Measurements from ENCODE around the gene OR51B2. TPM values are rescaled to one million over a fixed set of nuclear protein-coding genes. Genes with fewer than 3 reads are reported as not detected.
"Not testable (repeated sequence)": the region's sequence is repeated elsewhere in the genome, so short reads cannot be mapped to it uniquely, and the experiment has no call there.

Gene OR51B2
- total and polyA plus RNA-seq, 5 experiments from 2014 or later, result not detected

DNA sequence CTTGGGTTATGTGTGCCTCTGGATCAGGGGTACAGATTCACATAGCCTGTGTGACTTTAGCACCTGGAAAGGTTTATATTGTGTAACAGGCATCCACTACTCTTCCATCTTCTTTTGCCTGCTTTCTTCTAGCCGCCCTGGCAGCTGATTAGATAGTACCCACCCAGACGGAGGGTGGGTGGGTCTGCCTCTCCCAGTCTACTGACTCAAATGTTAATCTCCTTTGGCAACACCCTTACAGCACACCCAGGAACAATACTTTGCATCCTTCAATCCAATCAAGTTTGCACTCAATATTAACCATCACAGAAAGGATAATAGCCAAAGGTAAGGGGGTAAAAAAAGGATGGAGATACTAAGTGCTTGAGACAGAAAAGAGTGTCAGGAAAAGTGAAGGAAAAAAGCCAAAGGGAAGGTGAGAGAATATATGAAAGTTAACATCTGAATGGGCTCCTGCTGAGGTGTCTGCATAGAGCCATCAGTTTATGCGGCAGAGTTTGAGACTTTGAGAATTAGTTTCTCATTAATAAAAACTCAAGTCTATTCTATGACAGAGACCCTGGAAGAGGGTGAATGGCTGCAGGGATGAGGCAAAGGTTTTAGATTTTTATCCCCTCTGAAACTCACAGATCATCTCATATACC is 24.6 kb upstream of the OR51B2 start:
- Mint-ChIP-seq H3K4me1 (no peaks in the 10 kb centered on the region), H3K36me3 (no peaks in the 10 kb centered on the region), H3K27ac (no peak overlapping the region), H3K4me3 (no peak overlapping the region), H3K27me3 (peaks cover 1 to 34% (median 9%) of the 10 kb centered on the region in 5 donors), H3K9me3 (no peaks in the 10 kb centered on the region)
- ATAC-seq (no peak), DNase-seq (no peak)
- POLR2A ChIA-PET, result no interaction called here

DNA sequence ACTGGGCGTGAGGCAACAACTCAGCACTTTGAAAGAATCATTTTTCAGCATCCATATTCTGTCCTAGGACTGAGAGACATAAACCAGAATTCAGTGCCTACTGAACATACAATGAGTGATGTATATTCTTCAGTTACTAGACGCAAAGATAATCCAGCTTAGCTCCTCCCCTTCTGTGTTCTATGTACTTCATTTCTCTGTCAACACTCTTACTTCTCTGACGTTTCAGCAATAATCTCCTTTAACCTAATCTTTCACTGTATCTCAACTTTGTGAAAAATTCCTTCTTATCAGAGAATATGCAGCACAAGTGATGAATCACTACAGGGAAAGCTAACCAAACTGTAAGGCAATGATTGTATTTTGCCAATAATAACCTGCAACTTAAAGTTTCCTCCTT is 21.7 kb upstream of the OR51B2 start:
- Mint-ChIP-seq H3K4me3 (no peak overlapping the region), H3K27ac (no peak overlapping the region), H3K36me3 (peaks cover 0 to 3% (median 0%) of the 10 kb centered on the region in 3 donors), H3K27me3 (peaks cover 4 to 21% (median 8%) of the 10 kb centered on the region in 5 donors), H3K9me3 (no peaks in the 10 kb centered on the region), H3K4me1 (no peaks in the 10 kb centered on the region)
- no peak for DNase-seq
- no peak for ATAC-seq
- POLR2A ChIA-PET, result interaction anchor here (0.9 kb wide), 1 partner anchor 25 kb away, joined by 5 read pairs; no protein-coding TSS in a partner anchor

DNA sequence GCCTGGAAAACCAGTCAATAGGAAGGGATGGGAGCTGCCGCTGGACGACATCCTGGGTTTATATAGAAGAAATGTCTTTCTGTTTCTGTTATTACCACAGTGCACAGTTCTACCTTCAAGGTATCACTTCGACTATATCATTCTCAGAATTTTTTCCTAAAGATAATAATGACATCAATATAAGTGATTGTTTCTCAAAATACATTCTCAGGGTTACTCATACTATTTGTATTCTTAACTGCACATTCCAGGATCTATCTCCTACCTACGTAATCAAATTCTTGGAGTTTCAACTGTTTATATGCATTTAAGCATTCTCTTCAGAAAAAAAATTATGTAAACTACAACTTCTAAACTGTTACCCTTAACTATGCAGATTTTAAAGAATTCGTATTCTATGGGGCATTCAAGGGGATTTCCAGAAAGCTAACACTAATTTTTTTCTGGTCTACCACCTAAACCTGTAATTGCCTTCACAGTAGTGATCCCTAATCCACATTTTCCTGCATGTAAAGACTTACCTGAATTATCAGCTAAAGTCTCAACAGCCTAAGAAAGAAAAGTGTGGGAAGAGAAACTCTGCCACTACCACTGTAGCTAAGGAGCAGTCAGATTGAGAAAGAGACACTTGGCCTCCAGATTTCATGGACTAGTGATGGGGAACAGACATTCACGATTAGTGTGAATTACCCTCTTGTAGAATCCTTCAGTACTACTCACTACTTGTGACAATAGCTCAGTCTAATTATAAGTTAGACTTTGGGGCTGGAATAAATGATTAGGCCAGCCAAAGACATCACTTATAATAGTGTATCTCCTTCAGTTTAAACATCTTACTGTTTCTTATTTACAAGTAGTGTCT is 19.6 kb upstream of the OR51B2 start, which contains the start of gene OR51B5:
TSS of gene OR51B5 (minus strand) at position 51 of the 862 bp plus-strand sequence. CDS start at position 51, 0 bp downstream.
- ATAC-seq (no peak), DNase-seq (no peak)
- Mint-ChIP-seq H3K4me3 (no peak within 1 kb of the TSS), H3K9me3 (no peaks in the 10 kb centered on the region), H3K36me3 (peaks cover 0 to 3% (median 0%) of the 10 kb centered on the region in 3 donors), H3K27ac (no peak within 1 kb of the TSS), H3K4me1 (no peaks in the 10 kb centered on the region), H3K27me3 (peaks cover 4 to 19% (median 8%) of the 10 kb centered on the region in 5 donors)
- POLR2A ChIA-PET, result no interaction called here

DNA sequence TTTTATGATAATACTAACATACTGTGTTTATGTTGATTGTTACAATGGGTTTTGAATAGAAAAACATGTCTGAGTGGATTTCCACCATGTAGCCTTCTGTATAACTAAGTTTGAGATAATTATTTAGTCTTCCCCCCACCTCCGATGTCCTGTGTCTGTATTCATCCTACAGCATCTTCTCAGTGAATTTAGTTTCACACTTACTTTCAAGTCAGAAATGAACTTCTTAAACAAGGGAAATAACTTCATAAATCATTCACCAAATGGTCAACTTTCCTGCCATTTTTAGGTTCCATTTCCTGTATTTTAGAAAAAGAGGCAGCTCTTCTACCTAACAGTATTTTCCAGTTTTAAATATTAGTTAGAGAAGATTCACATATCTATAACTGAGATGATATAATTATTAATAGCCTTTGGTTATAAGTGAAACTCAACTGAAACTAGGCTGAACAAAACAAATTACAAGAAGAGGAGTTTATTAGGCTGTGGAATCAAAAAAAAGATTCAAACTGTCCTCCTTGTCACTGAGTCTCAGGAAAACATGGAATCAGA is 15.8 kb upstream of the OR51B2 start:
- peaks cover 0 to 3% (median 0%) of the 10 kb centered on the region in 3 donors for H3K36me3 Mint-ChIP-seq
- no peak overlapping the region for H3K4me3 Mint-ChIP-seq
- H3K27me3 Mint-ChIP-seq, result peaks cover 0 to 6% (median 4%) of the 10 kb centered on the region in 5 donors
- DNase-seq, result no peak
- no peak overlapping the region for H3K27ac Mint-ChIP-seq
- no peak for ATAC-seq
- no peaks in the 10 kb centered on the region for H3K4me1 Mint-ChIP-seq
- POLR2A ChIA-PET, result no interaction called here
- H3K9me3 Mint-ChIP-seq, result no peaks in the 10 kb centered on the region

DNA sequence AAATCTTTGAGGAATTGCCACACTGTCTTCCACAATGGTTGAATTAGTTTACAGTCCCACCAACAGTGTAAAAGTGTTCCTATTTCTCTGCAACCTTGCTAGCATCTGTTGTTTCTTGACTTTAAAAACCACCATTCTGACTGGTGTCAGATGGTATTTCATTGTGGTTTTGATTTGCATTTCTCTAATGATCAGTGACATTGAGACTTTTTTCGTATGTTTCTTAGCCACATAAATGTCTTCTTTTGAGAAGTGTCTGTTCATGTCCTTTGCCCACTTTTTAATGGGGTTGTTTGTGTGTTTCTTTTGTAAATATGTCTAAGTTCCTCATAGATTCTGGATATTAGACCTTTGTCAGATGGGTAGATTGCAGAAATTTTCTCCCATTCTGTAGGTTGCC is 13.2 kb upstream of the OR51B2 start:
- H3K27ac Mint-ChIP-seq, DNase-seq, H3K4me3 Mint-ChIP-seq, H3K36me3 Mint-ChIP-seq, ATAC-seq, H3K4me1 Mint-ChIP-seq, H3K27me3 Mint-ChIP-seq, H3K9me3 Mint-ChIP-seq, POLR2A ChIA-PET: not testable (repeated sequence)

DNA sequence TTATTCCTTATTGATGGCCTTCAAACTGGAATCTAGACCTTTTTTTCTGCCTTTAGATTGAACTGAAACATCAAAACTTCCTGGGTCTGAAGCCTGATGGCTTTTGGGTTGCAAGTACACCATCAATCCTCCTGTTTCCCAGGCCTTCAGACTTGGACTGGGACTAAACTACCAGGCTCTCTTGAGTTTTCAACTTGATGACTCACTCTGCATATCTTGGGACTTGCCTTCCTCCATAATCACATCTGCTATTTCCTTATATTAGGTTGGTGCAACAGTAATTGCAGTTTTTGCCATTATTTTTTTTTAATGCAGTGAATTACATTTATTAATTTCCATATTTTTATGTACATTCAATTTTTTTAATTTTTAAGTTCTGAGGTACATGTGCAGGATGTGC is 12.2 kb upstream of the OR51B2 start:
- no peak for DNase-seq
- Mint-ChIP-seq H3K4me1 (no peaks in the 10 kb centered on the region), H3K27me3 (peaks cover 0 to 6% (median 3%) of the 10 kb centered on the region in 5 donors), H3K27ac (no peak overlapping the region), H3K4me3 (no peak overlapping the region), H3K9me3 (no peaks in the 10 kb centered on the region), H3K36me3 (peaks cover 0 to 3% (median 0%) of the 10 kb centered on the region in 3 donors)
- no peak for ATAC-seq
- POLR2A ChIA-PET, result no interaction called here

DNA sequence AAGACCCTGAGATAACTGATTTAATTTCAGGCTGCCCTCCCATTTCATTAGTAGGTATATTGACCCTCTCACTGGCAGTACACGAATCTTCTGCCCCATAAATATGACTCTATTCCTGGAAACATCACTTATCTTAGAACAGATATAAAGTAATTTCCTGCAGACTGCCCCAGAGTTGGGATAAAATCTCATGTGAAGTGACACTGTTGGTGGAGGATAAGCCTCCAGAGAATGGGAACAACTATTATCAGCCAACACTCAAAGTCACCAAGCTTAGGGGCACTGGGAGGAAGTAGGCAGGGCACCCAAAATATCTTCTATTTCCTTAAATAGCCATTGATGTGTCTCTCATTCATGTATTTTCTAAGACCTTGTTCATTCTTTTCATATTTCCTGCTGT is 11.1 kb upstream of the OR51B2 start:
- H3K27me3 Mint-ChIP-seq, result peaks cover 0 to 12% (median 3%) of the 10 kb centered on the region in 5 donors
- POLR2A ChIA-PET, result interaction anchor here (0.6 kb wide), 1 partner anchor 132 kb away, joined by 3 read pairs; no protein-coding TSS in a partner anchor
- H3K9me3 Mint-ChIP-seq, result peaks cover 0 to 3% (median 0%) of the 10 kb centered on the region in 9 donors
- no peaks in the 10 kb centered on the region for H3K36me3 Mint-ChIP-seq
- no peak overlapping the region for H3K4me3 Mint-ChIP-seq
- H3K27ac Mint-ChIP-seq, result no peak overlapping the region
- ATAC-seq (no peak), DNase-seq (no peak)
- H3K4me1 Mint-ChIP-seq, result no peaks in the 10 kb centered on the region

DNA sequence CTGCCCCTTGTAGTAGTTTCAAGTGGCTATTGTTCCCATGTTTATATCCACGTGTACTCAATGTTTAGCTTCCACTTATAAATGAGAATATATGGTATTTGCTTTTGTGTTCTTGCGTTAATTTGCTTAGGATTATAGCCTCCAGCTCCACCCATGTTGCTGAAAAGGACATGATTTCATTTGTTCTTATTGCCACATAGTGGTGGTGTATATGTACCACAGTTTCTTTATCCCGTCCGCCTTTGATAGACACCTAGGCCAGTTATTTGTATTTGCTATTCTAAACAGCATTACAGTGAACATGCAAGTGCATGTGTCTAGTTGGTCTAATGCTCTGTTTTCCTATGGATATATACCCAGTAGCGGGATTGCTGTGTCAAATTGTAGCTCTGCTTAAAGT is 6.8 kb downstream of the OR51B2 start:
- Mint-ChIP-seq H3K36me3 (no peaks in the 10 kb centered on the region), H3K4me3 (no peak overlapping the region), H3K4me1 (no peaks in the 10 kb centered on the region), H3K9me3 (peaks cover 0 to 6% (median 2%) of the 10 kb centered on the region in 9 donors), H3K27ac (no peak overlapping the region), H3K27me3 (peaks cover 0 to 5% (median 0%) of the 10 kb centered on the region in 5 donors)
- POLR2A ChIA-PET, result no interaction called here
- DNase-seq (no peak), ATAC-seq (no peak)

DNA sequence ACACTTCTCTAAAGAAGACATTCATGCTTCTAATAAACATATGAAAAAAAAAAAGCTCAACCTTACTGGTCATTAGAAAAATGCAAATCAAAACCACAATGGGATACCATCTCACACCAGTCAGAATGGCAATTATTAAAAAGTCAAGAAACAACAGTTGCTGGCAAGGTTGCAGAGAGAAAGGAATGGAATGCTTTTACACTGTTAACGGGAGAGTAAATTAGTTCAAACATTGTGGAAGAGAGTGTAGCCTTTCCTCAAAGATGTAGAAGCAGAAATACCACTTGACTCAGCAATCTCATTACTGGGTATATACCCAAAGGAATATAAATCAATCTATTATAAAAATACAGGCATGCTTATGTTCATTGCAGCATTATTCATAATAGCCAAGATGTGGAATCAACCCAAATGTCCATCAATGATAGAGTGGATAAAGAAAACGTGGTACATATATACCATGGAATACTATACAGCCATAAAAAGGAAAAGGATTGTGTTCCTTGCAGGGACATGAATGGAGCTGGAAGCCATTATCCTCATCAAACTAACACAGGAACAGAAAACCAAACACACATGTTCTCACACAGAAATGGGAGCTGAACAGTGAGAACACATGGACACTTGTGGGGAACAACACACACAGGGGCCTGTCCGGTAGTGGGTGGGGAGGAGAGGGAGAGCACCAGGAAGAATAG is 10.6 kb downstream of the OR51B2 start:
- H3K9me3 Mint-ChIP-seq, POLR2A ChIA-PET: not testable (repeated sequence)

DNA sequence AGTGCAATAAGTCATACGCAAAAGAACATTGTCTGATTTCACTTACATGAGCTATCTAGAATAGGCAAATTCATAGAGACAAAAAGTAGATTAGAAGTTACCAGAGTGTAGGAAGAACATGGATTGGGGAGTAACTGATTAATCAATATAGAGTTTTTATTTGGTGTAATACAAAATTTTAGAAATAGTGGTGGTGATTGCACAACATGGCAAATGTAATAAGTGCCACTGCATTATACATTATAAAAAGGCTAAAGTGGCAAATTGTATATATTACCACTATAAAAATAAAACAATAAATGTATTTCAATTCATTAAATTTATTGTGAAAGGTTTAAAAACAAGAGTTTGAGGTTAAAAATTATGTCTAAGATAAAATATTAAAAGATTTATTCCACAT is 13.7 kb downstream of the OR51B2 start:
- Mint-ChIP-seq H3K27ac (no peak overlapping the region), H3K9me3 (peaks cover 0 to 7% (median 2%) of the 10 kb centered on the region in 9 donors), H3K4me3 (no peak overlapping the region), H3K27me3 (peaks cover 0 to 15% (median 0%) of the 10 kb centered on the region in 5 donors), H3K4me1 (no peaks in the 10 kb centered on the region), H3K36me3 (no peaks in the 10 kb centered on the region)
- ATAC-seq (no peak), DNase-seq (no peak)
- POLR2A ChIA-PET, result no interaction called here

More for the DNA sequence above, 10.6 kb downstream of the OR51B2 start:
- not testable (repeated sequence) for ATAC-seq, DNase-seq, H3K36me3 Mint-ChIP-seq, H3K4me3 Mint-ChIP-seq, H3K4me1 Mint-ChIP-seq, H3K27ac Mint-ChIP-seq
- peaks cover 0 to 11% (median 0%) of the 10 kb centered on the region in 5 donors for H3K27me3 Mint-ChIP-seq

DNA sequence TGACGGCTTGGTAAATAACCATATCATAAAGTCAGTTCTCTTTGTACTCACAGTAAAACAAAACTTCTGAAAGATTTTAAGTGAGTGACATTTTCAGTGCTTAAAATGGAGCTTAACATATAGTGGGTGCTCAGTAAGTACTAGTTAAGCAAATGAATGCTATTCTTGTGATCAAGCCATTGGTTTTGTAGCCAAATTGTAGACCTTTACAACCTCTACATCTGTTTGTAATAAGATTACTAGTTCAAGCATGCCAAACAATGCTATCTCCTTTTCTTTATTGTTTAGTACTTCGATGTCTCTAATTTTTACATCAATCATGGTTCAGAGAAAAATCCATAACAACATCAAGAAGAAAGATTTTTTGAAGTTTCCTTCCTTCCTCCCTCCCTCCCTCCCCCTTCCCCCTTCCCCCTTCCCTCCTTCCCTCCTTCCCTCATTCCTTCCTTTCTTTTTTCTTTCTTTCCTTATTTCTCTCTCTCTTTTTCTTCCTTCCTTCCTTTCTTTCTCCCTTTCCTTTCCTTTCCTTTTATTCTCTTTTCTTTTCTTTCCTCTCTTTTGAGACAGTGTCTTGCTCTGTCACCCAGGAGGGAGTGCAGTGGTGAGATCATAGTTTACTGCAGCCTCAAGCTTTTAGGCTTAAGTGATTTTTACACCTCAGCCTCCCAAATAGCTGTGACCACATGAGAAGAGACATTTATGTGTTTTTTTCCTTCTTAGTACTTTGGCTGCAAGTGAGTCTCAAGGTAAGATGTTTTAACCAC is 16.7 kb downstream of the OR51B2 start:
- Mint-ChIP-seq H3K27ac (peak overlapping the region in 1 of 10 donors; percentile 20), H3K27me3 (peaks cover 0 to 18% (median 0%) of the 10 kb centered on the region in 5 donors), H3K4me1 (no peaks in the 10 kb centered on the region), H3K4me3 (no peak overlapping the region), H3K36me3 (no peaks in the 10 kb centered on the region), H3K9me3 (peaks cover 0 to 3% (median 0%) of the 10 kb centered on the region in 9 donors)
- POLR2A ChIA-PET, result no interaction called here
- DNase-seq (no peak), ATAC-seq (no peak)

DNA sequence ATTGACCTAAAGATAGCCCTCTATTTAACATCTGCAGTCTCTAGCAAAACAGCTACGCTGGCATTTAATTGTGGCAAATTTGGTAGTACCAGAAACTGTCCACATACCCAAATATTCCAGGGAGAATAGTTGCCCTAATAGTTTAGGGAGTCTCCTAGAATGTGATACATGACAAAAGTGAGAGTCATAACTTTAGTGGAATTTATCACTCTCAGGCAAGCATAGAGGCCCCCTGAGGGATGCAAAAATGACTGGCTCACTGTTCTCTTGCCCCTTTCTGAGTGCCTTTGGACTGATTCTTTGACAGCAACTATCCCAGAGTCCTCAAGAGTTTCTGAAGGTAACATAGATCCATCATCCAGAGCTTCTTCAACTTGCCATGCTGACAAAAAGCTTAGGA is 20.1 kb downstream of the OR51B2 start:
- POLR2A ChIA-PET, result no interaction called here
- ATAC-seq (no peak), DNase-seq (no peak)
- Mint-ChIP-seq H3K27me3 (peaks cover 0 to 17% (median 0%) of the 10 kb centered on the region in 5 donors), H3K27ac (no peak overlapping the region), H3K36me3 (no peaks in the 10 kb centered on the region), H3K4me1 (no peaks in the 10 kb centered on the region), H3K4me3 (no peak overlapping the region), H3K9me3 (peaks cover 0 to 3% (median 0%) of the 10 kb centered on the region in 9 donors)

All from naive thymus-derived CD8-positive, alpha-beta T cell (primary cell).